Stimulated activated naive B cell treated with anti-CD40 and anti-IgM and Interleukin-4, amounts not matched to agents 10 μg/mL and 1 μg/mL and 100 μg/mL, for 72 hours (primary cell): Measurements from ENCODE around the gene KAT6B.

Experiments used
- ATAC-seq, 2 donors: fragments of 150-1000 bp; cut with Tn5 transposase; replicated peaks; 2 replicates each; pipeline ENCODE4 v1.10.0; 2021; ENCODE audit warnings: moderate library complexity in 1 of 2
- DNase-seq: peaks from one replicate; pipeline ENCODE4 v3.0.0; 2021
- H3K27ac Mint-ChIP-seq: one replicate; pipeline ENCODE4 v1.8.0; 2022; ENCODE audit warnings: mild to moderate bottlenecking, mixed read lengths
- H3K27me3 Mint-ChIP-seq, 2 donors: one replicate each; pipeline ENCODE4 v1.8.0; 2022; ENCODE audit warnings: mixed read lengths in 2 of 2
- H3K36me3 Mint-ChIP-seq, 2 donors: one replicate each; pipeline ENCODE4 v1.8.0; 2022; ENCODE audit warnings: mixed read lengths in 2 of 2, mild to moderate bottlenecking in 1 of 2
- H3K4me1 Mint-ChIP-seq, 2 donors: one replicate each; pipeline ENCODE4 v1.8.0; 2022; ENCODE audit warnings: mixed read lengths in 2 of 2, mild to moderate bottlenecking in 1 of 2
- H3K4me3 Mint-ChIP-seq, 2 donors: one replicate each; pipeline ENCODE4 v1.8.0; 2022; ENCODE audit warnings: mild to moderate bottlenecking in 2 of 2, mixed read lengths in 2 of 2, moderate library complexity in 1 of 2
- H3K9me3 Mint-ChIP-seq, 2 donors: one replicate each; pipeline ENCODE4 v1.8.0; 2022; ENCODE audit warnings: mixed read lengths in 2 of 2, mild to moderate bottlenecking in 1 of 2

Gene KAT6B

GRCh38 chr10:74977913-74978847 is 151.8 kb downstream of the KAT6B start:
- Mint-ChIP-seq H3K27ac (peak overlapping the region; percentile 92), H3K4me1 (peaks cover 33 to 48% of the 10 kb centered on the region in 2 donors), H3K4me3 (peak overlapping the region; percentile 50 to 51), H3K36me3 (peaks cover 31 to 37% of the 10 kb centered on the region in 2 donors), H3K9me3 (no peaks in the 10 kb centered on the region), H3K27me3 (no peaks in the 10 kb centered on the region)
- ATAC-seq (peak; percentile 90 to 93), DNase-seq (peak; percentile 67)

- ATAC-seq = peak in 1 of 2 donors; percentile 3
- Mint-ChIP-seq H3K4me1 (peaks cover 25 to 45% of the 10 kb centered on the region in 2 donors), H3K36me3 (peaks cover 33 to 35% of the 10 kb centered on the region in 2 donors), H3K27me3 (no peaks in the 10 kb centered on the region), H3K4me3 (no peak overlapping the region), H3K27ac (no peak overlapping the region), H3K9me3 (no peaks in the 10 kb centered on the region)
- DNase-seq = no peak
Measured at GRCh38 chr10:74981831-74982633, 155.6 kb downstream of the KAT6B start.

GRCh38 chr10:74982634-74982982 is 156.2 kb downstream of the KAT6B start:
- H3K27ac Mint-ChIP-seq = peak overlapping the region; percentile 0

GRCh38 chr10:74983383-74983782 is 157.0 kb downstream of the KAT6B start:
- no peaks in the 10 kb centered on the region for H3K9me3 Mint-ChIP-seq
- ATAC-seq (no peak), DNase-seq (no peak)
- H3K4me3 Mint-ChIP-seq = no peak overlapping the region
- H3K27ac Mint-ChIP-seq = peak overlapping the region; percentile 59
- H3K36me3 Mint-ChIP-seq = peaks cover 34 to 38% of the 10 kb centered on the region in 2 donors
- H3K4me1 Mint-ChIP-seq = peaks cover 17 to 32% of the 10 kb centered on the region in 2 donors
- H3K27me3 Mint-ChIP-seq = no peaks in the 10 kb centered on the region

More at GRCh38 chr10:74982634-74982982, 156.2 kb downstream of the KAT6B start:
- Mint-ChIP-seq H3K4me1 (peaks cover 20 to 40% of the 10 kb centered on the region in 2 donors), H3K36me3 (peaks cover 34 to 38% of the 10 kb centered on the region in 2 donors), H3K4me3 (no peak overlapping the region), H3K27me3 (no peaks in the 10 kb centered on the region), H3K9me3 (no peaks in the 10 kb centered on the region)
- no peak for DNase-seq
- peak in 1 of 2 donors; percentile 17 for ATAC-seq

GRCh38 chr10:74987339-74988053 is 161.1 kb downstream of the KAT6B start:
- H3K36me3 Mint-ChIP-seq = peaks cover 26 to 39% of the 10 kb centered on the region in 2 donors
- peaks cover 14 to 27% of the 10 kb centered on the region in 2 donors for H3K4me1 Mint-ChIP-seq
- no peaks in the 10 kb centered on the region for H3K27me3 Mint-ChIP-seq
- no peak overlapping the region for H3K27ac Mint-ChIP-seq
- ATAC-seq (no peak), DNase-seq (no peak)
- no peaks in the 10 kb centered on the region for H3K9me3 Mint-ChIP-seq
- no peak overlapping the region for H3K4me3 Mint-ChIP-seq

GRCh38 chr10:74988054-74988775 is 161.8 kb downstream of the KAT6B start:
- no peak for DNase-seq
- Mint-ChIP-seq H3K9me3 (no peaks in the 10 kb centered on the region), H3K36me3 (peaks cover 25 to 41% of the 10 kb centered on the region in 2 donors), H3K27ac (no peak overlapping the region), H3K4me1 (peaks cover 8 to 20% of the 10 kb centered on the region in 2 donors), H3K27me3 (no peaks in the 10 kb centered on the region), H3K4me3 (no peak overlapping the region)
- ATAC-seq = no peak

- no peak overlapping the region for H3K27ac Mint-ChIP-seq
- no peak for DNase-seq
- no peaks in the 10 kb centered on the region for H3K27me3 Mint-ChIP-seq
- no peaks in the 10 kb centered on the region for H3K9me3 Mint-ChIP-seq
- no peak overlapping the region for H3K4me3 Mint-ChIP-seq
- H3K4me1 Mint-ChIP-seq = peaks cover 3 to 12% of the 10 kb centered on the region in 2 donors
- ATAC-seq = no peak
- peaks cover 20 to 38% of the 10 kb centered on the region in 2 donors for H3K36me3 Mint-ChIP-seq
Measured at GRCh38 chr10:74988832-74989561, 162.6 kb downstream of the KAT6B start.

GRCh38 chr10:74991435-74991834 is 165.0 kb downstream of the KAT6B start:
- H3K4me1 Mint-ChIP-seq = peaks cover 9 to 12% of the 10 kb centered on the region in 2 donors
- H3K9me3 Mint-ChIP-seq = no peaks in the 10 kb centered on the region
- H3K27me3 Mint-ChIP-seq = no peaks in the 10 kb centered on the region
- ATAC-seq (peak; percentile 59 to 70), DNase-seq (no peak)
- no peak overlapping the region for H3K4me3 Mint-ChIP-seq
- peaks cover 31 to 48% of the 10 kb centered on the region in 2 donors for H3K36me3 Mint-ChIP-seq
- H3K27ac Mint-ChIP-seq = no peak overlapping the region

- Mint-ChIP-seq H3K4me3 (no peak overlapping the region), H3K27ac (no peak overlapping the region), H3K4me1 (peaks cover 9 to 12% of the 10 kb centered on the region in 2 donors), H3K9me3 (no peaks in the 10 kb centered on the region), H3K36me3 (peaks cover 32 to 45% of the 10 kb centered on the region in 2 donors), H3K27me3 (no peaks in the 10 kb centered on the region)
- no peak for DNase-seq
- ATAC-seq = no peak
Measured at GRCh38 chr10:74992068-74992467, 165.7 kb downstream of the KAT6B start.

- Mint-ChIP-seq H3K4me1 (peaks cover 9 to 12% of the 10 kb centered on the region in 2 donors), H3K9me3 (no peaks in the 10 kb centered on the region), H3K4me3 (no peak overlapping the region), H3K27me3 (no peaks in the 10 kb centered on the region), H3K36me3 (peaks cover 32 to 43% of the 10 kb centered on the region in 2 donors), H3K27ac (no peak overlapping the region)
- DNase-seq = no peak
- no peak for ATAC-seq
Measured at GRCh38 chr10:74993649-74994048, 167.2 kb downstream of the KAT6B start.

GRCh38 chr10:74994854-74995253 is 168.5 kb downstream of the KAT6B start:
- no peak overlapping the region for H3K4me3 Mint-ChIP-seq
- DNase-seq (no peak), ATAC-seq (peak; percentile 43 to 46)
- H3K9me3 Mint-ChIP-seq = no peaks in the 10 kb centered on the region
- peaks cover 15 to 21% of the 10 kb centered on the region in 2 donors for H3K4me1 Mint-ChIP-seq
- no peak overlapping the region for H3K27ac Mint-ChIP-seq
- no peaks in the 10 kb centered on the region for H3K27me3 Mint-ChIP-seq
- peaks cover 38 to 49% of the 10 kb centered on the region in 2 donors for H3K36me3 Mint-ChIP-seq

GRCh38 chr10:74995806-74996205 is 169.4 kb downstream of the KAT6B start:
- H3K27ac Mint-ChIP-seq = no peak overlapping the region
- H3K9me3 Mint-ChIP-seq = no peaks in the 10 kb centered on the region
- DNase-seq (no peak), ATAC-seq (no peak)
- no peaks in the 10 kb centered on the region for H3K27me3 Mint-ChIP-seq
- H3K4me3 Mint-ChIP-seq = no peak overlapping the region
- peaks cover 37 to 46% of the 10 kb centered on the region in 2 donors for H3K36me3 Mint-ChIP-seq
- H3K4me1 Mint-ChIP-seq = peaks cover 20 to 30% of the 10 kb centered on the region in 2 donors

GRCh38 chr10:74997163-74997562 is 170.8 kb downstream of the KAT6B start:
- no peak overlapping the region for H3K4me3 Mint-ChIP-seq
- H3K27me3 Mint-ChIP-seq = no peaks in the 10 kb centered on the region
- H3K36me3 Mint-ChIP-seq = peaks cover 32 to 42% of the 10 kb centered on the region in 2 donors
- H3K4me1 Mint-ChIP-seq = peaks cover 28 to 39% of the 10 kb centered on the region in 2 donors
- DNase-seq (no peak), ATAC-seq (no peak)
- H3K27ac Mint-ChIP-seq = no peak overlapping the region
- no peaks in the 10 kb centered on the region for H3K9me3 Mint-ChIP-seq
